Activated naive CD8-positive, alpha-beta T cell treated with anti-CD3 and anti-CD28 coated beads for 36 hours (primary cell): ENCODE results near the gene FLYWCH2. TPM values are rescaled to one million over a fixed set of nuclear protein-coding genes. Genes with fewer than 3 reads are reported as not detected.

Experiments used
- DNase-seq: peaks from one replicate; pipeline ENCODE4 v3.0.0; 2021
- H3K27ac Mint-ChIP-seq: one replicate; pipeline ENCODE4 v1.8.0; 2022; ENCODE audit warnings: mild to moderate bottlenecking, moderate library complexity, mixed read lengths
- H3K27me3 Mint-ChIP-seq: one replicate; pipeline ENCODE4 v1.8.0; 2022; ENCODE audit warnings: mild to moderate bottlenecking, mixed read lengths
- H3K36me3 Mint-ChIP-seq: one replicate; pipeline ENCODE4 v1.8.0; 2021; ENCODE audit warnings: mild to moderate bottlenecking, mixed read lengths
- H3K4me1 Mint-ChIP-seq: one replicate; pipeline ENCODE4 v1.8.0; 2021; ENCODE audit warnings: mixed read lengths
- H3K4me3 Mint-ChIP-seq: one replicate; pipeline ENCODE4 v1.8.0; 2022; ENCODE audit warnings: mild to moderate bottlenecking, moderate library complexity, mixed read lengths
- H3K9me3 Mint-ChIP-seq: one replicate; pipeline ENCODE4 v1.8.0; 2022; ENCODE audit warnings: mixed read lengths
- total RNA-seq, 2 experiments: library from RNA; stranded (reverse); gene quantifications; one replicate each; pipeline ENCODE4 v1.2.3, GENCODE V29; 2021

FLYWCH2 gene
- 10 to 100 TPM; 18.0 to 18.3 TPM for total RNA-seq

- no peaks in the 10 kb centered on the region for H3K27me3 Mint-ChIP-seq
Measured at GRCh38 chr16:2882650-2883457, at the start of gene FLYWCH2. Gene FLYWCH2, plus strand, starts transcription at chr16:2883215. Its CDS starts 13,235 bp downstream, at chr16:2896450.

DNA sequence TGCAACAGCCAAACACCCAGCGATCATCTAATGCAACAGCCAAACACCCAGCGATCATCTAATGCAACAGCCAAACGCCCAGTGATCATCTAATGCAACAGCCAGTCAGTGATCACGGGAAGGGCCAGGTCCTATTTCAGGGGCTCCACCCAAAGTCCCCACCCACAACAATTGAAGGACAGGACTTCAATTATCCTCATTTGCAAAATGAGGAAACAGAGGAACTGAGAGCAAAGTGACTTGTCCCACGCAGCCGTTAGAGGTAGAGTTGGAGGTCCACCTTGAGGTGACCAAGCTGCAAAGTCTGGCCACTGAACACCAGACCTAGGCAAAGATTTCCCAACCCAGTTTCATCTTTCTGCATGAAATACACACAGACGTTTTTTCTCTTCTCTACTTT is 49.2 kb upstream of the FLYWCH2 start:
- DNase-seq = no peak
- H3K4me1 Mint-ChIP-seq = peaks cover under 1% of the 10 kb centered on the region
- peaks cover 7% of the 10 kb centered on the region for H3K27me3 Mint-ChIP-seq
- H3K36me3 Mint-ChIP-seq = no peaks in the 10 kb centered on the region
- no peaks in the 10 kb centered on the region for H3K9me3 Mint-ChIP-seq
- no peak overlapping the region for H3K27ac Mint-ChIP-seq
- no peak overlapping the region for H3K4me3 Mint-ChIP-seq

More at GRCh38 chr16:2882650-2883457, at the start of gene FLYWCH2:
- DNase-seq = peak; percentile 100
- Mint-ChIP-seq H3K9me3 (no peaks in the 10 kb centered on the region), H3K36me3 (no peaks in the 10 kb centered on the region), H3K27ac (peak within 1 kb of the TSS; percentile 95), H3K4me1 (peaks cover 16% of the 10 kb centered on the region), H3K4me3 (peak within 1 kb of the TSS; percentile 86)

- H3K27me3 Mint-ChIP-seq = peaks cover 7% of the 10 kb centered on the region
- H3K36me3 Mint-ChIP-seq = no peaks in the 10 kb centered on the region
- H3K4me3 Mint-ChIP-seq = no peak overlapping the region
- H3K4me1 Mint-ChIP-seq = peaks cover 10% of the 10 kb centered on the region
- H3K9me3 Mint-ChIP-seq = no peaks in the 10 kb centered on the region
- H3K27ac Mint-ChIP-seq = no peak overlapping the region
- no peak for DNase-seq
Measured at GRCh38 chr16:2834968-2835367, 48.0 kb upstream of the FLYWCH2 start.

- H3K36me3 Mint-ChIP-seq = no peaks in the 10 kb centered on the region
- H3K27me3 Mint-ChIP-seq = peaks cover 6% of the 10 kb centered on the region
- H3K4me1 Mint-ChIP-seq = peaks cover 12% of the 10 kb centered on the region
- no peak overlapping the region for H3K27ac Mint-ChIP-seq
- H3K4me3 Mint-ChIP-seq = no peak overlapping the region
- no peak for DNase-seq
- H3K9me3 Mint-ChIP-seq = no peaks in the 10 kb centered on the region
Measured at GRCh38 chr16:2835638-2836493, 47.1 kb upstream of the FLYWCH2 start.

DNA sequence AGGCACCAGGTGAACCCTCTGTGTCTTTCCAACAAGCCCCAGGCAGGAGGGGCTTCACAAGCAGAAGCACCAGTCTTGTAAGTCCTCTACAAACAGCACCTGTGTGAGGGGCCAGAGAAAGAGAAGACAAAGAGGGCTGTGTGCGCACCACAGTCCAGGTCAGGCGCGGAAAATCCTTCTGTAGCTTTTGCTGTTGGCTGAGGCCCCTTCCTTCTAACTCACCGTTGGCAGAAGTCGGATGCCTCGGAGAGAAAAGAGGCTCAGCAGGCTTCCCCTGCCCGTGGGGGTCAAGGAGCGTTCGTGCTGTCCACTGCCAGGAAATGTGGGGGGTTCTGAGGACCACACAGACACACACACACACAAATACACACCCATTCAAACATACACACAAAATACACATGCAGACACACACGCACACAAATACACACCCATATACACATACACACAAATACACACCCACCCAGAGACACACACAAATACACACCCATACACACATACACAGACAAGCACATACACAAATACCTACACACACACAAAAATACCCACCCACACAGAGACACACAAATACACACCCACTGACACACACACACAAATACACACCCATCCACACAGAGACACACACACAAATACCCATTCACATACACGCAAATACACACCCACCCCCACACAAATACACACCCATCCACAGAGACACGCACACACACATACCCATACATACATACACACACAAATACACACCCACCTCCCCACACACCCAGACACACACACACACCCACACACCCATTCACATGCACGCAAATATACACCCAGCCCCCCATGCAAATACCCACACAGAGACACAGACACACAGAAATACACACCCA is 46.1 kb upstream of the FLYWCH2 start:
- H3K27me3 Mint-ChIP-seq = peaks cover 2% of the 10 kb centered on the region
- no peak overlapping the region for H3K27ac Mint-ChIP-seq
- peaks cover 15% of the 10 kb centered on the region for H3K4me1 Mint-ChIP-seq
- no peaks in the 10 kb centered on the region for H3K9me3 Mint-ChIP-seq
- H3K36me3 Mint-ChIP-seq = no peaks in the 10 kb centered on the region
- no peak overlapping the region for H3K4me3 Mint-ChIP-seq
- DNase-seq = no peak

GRCh38 chr16:2838928-2839327 is 44.1 kb upstream of the FLYWCH2 start:
- H3K27me3 Mint-ChIP-seq = peaks cover 2% of the 10 kb centered on the region
- no peak overlapping the region for H3K27ac Mint-ChIP-seq
- peaks cover 5% of the 10 kb centered on the region for H3K36me3 Mint-ChIP-seq

DNA sequence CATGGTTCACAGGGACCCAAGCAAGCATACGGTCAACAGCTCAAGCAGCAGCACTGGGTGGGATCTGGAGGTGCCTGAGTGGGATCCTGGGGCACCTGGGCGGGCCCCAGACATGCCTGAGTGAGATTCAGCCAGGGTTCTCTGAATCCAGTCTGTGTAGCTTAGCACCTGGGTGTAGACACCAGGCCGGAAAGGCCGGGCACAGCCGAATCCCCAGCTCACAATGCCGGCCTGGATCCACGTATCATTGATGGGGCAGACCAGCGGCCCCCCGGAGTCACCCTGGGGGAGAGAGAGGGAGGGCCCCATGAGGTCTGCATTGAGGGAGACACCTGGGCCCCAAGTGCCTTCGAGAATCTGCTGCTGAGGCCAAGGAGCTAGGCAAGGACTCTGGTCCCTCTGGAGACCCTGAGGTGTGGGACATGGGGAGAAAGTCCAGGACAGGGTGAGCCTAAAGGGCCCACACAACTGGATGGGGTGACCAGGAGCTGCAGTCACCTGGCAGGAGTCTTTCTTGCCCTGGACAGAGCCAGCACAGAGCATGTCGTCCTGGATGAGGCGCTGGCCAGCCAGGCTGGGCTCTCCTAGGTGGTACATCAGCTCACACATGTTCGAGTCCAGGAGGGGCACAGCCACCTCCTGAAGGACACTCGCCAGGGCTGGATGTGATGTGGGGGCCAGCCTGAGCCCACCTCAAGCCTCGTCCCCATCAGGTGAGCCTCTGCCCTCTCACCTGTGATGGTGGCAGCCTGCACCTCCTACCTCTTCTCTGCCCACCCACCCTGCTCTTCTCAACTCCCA is 43.2 kb upstream of the FLYWCH2 start:
- peaks cover 22% of the 10 kb centered on the region for H3K4me1 Mint-ChIP-seq
- no peaks in the 10 kb centered on the region for H3K27me3 Mint-ChIP-seq
- DNase-seq = no peak
- H3K27ac Mint-ChIP-seq = no peak overlapping the region
- H3K4me3 Mint-ChIP-seq = no peak overlapping the region
- H3K9me3 Mint-ChIP-seq = peaks cover 3% of the 10 kb centered on the region
- H3K36me3 Mint-ChIP-seq = peaks cover 5% of the 10 kb centered on the region

More at GRCh38 chr16:2838928-2839327, 44.1 kb upstream of the FLYWCH2 start:
- no peak overlapping the region for H3K4me3 Mint-ChIP-seq
- peaks cover 3% of the 10 kb centered on the region for H3K9me3 Mint-ChIP-seq
- peaks cover 22% of the 10 kb centered on the region for H3K4me1 Mint-ChIP-seq
- peak; percentile 65 for DNase-seq

DNA sequence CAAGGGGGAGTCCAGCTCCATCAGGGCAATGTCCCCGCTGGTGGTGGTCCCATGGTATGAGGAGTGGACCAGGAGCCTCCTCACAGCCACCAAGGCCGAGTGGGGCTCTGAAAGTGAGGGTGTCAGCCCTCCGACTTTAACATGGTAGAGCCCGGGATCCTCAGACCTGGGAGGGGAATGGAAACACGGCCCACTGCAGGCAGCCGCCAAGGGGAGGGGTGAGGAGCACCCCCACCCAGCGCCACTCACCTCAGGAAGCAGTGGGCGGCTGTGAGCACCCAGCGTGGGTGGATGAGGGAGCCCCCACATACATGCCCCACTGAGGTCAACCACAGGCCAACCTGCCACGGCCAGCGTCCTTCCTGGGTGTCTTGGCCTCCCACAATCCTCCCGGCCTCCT is 42.1 kb upstream of the FLYWCH2 start:
- Mint-ChIP-seq H3K27me3 (no peaks in the 10 kb centered on the region), H3K4me3 (no peak overlapping the region), H3K27ac (no peak overlapping the region), H3K4me1 (peaks cover 22% of the 10 kb centered on the region), H3K36me3 (peaks cover 5% of the 10 kb centered on the region), H3K9me3 (peaks cover 3% of the 10 kb centered on the region)
- no peak for DNase-seq

DNA sequence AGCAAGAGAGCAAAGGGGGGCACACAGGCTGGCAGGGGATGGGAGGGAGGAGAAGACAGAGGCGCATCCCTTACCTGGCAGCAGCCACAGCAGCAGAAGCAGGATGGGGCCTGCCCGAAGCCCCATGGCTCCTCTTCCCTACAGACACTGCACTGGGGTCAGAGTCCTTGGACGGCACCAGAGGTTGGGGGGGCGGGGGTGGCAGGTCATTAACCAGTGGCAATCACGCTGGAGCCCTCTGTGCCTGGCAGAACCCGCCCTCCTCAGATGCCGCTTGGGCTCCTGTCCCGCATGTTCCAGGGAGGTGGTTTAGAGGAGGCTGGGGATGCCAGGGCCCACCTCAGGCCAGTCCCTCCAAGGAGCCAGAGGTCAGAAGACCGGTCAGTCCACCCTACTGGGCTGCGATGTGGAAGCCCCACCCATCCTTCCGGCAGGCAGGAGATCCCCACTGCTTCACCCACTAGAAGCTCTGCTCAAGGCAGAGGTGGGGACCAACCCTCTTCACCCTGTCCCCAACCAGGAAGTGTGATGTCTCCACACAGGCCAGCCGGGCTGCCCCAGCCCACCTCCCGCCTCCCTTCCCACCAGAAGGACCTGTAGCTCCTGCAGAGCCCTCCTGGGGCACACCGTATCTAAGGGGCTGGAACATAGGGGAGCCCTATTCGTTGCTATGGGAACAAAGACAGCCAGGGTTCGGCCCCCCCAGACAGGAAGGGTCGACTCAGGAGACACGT is 41.2 kb upstream of the FLYWCH2 start:
- H3K36me3 Mint-ChIP-seq = peaks cover 5% of the 10 kb centered on the region
- peak overlapping the region; percentile 83 for H3K4me3 Mint-ChIP-seq
- H3K27me3 Mint-ChIP-seq = no peaks in the 10 kb centered on the region
- no peak for DNase-seq
- H3K27ac Mint-ChIP-seq = peak overlapping the region; percentile 87
- peaks cover 30% of the 10 kb centered on the region for H3K4me1 Mint-ChIP-seq
- peaks cover 3% of the 10 kb centered on the region for H3K9me3 Mint-ChIP-seq

DNA sequence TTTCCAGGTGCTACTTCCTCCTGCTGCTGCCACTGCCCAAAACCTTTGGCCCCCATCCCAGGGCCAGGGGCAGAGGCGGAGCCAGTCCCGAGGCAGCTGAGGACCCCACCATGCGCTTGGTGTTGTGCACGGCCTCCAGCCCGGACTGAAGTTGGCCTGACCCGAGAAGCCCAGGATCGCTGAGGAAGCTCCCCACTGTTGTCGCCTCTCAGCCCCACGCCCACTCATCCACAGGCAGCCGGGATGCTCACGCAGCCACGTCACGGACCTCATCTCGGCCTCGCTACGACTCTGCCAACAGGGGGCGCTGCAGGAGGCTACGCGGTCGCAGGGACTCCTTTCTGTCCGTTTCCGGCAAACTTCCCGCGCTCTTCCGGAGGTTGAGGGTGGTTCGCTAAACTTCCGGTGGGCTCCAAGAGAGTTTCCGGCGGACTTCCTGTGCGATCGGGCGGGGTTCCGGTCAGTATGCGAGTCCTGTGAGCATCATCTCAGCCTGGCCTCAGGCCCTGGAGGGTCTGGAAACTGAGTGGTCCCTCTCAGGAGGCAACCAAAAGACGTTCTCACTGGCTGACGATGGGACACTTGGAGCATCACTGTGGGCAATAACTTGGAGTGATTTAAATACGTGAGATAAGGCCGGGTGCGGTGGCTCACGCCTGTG is 40.5 kb upstream of the FLYWCH2 start:
- H3K36me3 Mint-ChIP-seq = peaks cover 5% of the 10 kb centered on the region
- no peaks in the 10 kb centered on the region for H3K27me3 Mint-ChIP-seq
- peaks cover 34% of the 10 kb centered on the region for H3K4me1 Mint-ChIP-seq
- H3K4me3 Mint-ChIP-seq = peak overlapping the region; percentile 83
- peak overlapping the region; percentile 87 for H3K27ac Mint-ChIP-seq
- peak; percentile 87 for DNase-seq
- peaks cover 3% of the 10 kb centered on the region for H3K9me3 Mint-ChIP-seq

DNA sequence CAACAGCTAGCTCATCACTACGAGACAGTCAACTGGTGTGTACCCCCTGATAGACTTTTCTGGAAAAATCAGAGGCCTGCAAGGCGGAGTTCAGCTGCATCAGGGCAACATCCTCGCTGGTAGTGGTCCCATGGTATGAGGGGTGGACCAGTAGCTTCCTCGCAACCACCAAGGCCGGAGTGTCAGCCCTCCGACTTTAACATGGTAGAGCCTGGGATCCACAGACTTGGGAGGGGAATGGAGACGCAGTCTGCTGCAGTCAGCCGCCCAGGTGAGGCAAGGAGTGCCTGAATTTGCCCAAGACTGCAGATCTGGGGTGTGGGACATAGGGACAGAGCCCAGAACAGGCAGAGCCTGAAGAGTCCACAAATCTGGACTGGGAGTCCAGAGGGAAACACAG is 39.5 kb upstream of the FLYWCH2 start:
- Mint-ChIP-seq H3K4me1 (peaks cover 34% of the 10 kb centered on the region), H3K27me3 (no peaks in the 10 kb centered on the region), H3K9me3 (peaks cover 4% of the 10 kb centered on the region), H3K36me3 (peaks cover 5% of the 10 kb centered on the region), H3K4me3 (no peak overlapping the region), H3K27ac (no peak overlapping the region)
- DNase-seq = no peak

DNA sequence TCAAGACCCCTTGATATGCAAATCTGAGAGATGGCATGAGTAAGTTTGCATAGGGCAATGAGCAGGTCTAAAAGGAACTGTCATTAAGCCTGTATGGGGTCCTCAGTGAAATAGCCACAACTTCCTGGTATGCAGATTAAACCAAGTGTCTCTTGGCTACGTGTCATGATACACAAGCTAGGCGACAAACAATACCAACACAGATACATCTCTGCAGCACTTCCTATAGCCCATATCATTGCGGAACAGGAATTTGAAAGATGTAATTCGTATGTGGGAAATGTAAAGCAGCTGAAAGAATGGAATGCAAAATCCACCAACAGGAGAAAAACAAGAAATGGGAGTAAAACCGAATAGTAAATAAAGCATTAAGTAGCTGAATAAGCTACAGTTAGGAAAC is 37.9 kb upstream of the FLYWCH2 start:
- H3K4me1 Mint-ChIP-seq = peaks cover 24% of the 10 kb centered on the region
- H3K4me3 Mint-ChIP-seq = no peak overlapping the region
- H3K27ac Mint-ChIP-seq = no peak overlapping the region
- peaks cover 3% of the 10 kb centered on the region for H3K27me3 Mint-ChIP-seq
- peaks cover 5% of the 10 kb centered on the region for H3K36me3 Mint-ChIP-seq
- peaks cover 4% of the 10 kb centered on the region for H3K9me3 Mint-ChIP-seq
- no peak for DNase-seq
